Kidney epithelial cell (primary cell): ENCODE measurements around the gene IRF2. TPM values are rescaled to one million over a fixed set of nuclear protein-coding genes. Genes with fewer than 3 reads are reported as not detected.
"Not testable (repeated sequence)": the region's sequence is repeated elsewhere in the genome, so short reads cannot be mapped to it uniquely, and the experiment has no call there.

Experiments used
- DNase-seq: peaks from one replicate; pipeline ENCODE4 v3.0.0-alpha.2; 2010; ENCODE audit warnings: low read depth
- H3K27me3 ChIP-seq: 2 replicates; pipeline ENCODE4 v1.6.0; 2011; ENCODE audit warnings: low read length; ENCODE audit not compliant: control insufficient read depth, insufficient read depth
- H3K36me3 ChIP-seq: 2 replicates; pipeline ENCODE4 v1.5.1; 2011; ENCODE audit warnings: low read length; ENCODE audit not compliant: control insufficient read depth, insufficient read depth
- H3K4me3 ChIP-seq: 2 replicates; pipeline ENCODE4 v1.5.1; 2011; ENCODE audit warnings: low read depth, mild to moderate bottlenecking, control low read depth, low read length
- total RNA-seq: library from RNA; depleted of rRNA; stranded (reverse); fragments of >200 nt; gene quantifications from 2 replicates; pipeline ENCODE4 v1.2.3, GENCODE V29; 2015
- TF ChIP-seq, protein P1 (sequence below): IDR thresholded peaks from 2 replicates; pipeline ENCODE4 v1.5.1; 2011; ENCODE audit warnings: mild to moderate bottlenecking, moderate library complexity, low read length, control low read depth, inconsistent platforms; ENCODE audit not compliant: insufficient read depth, poor library complexity, severe bottlenecking

The IRF2 gene
- total RNA-seq, 1 donor from 2014 or later: 30.4 TPM

DNA sequence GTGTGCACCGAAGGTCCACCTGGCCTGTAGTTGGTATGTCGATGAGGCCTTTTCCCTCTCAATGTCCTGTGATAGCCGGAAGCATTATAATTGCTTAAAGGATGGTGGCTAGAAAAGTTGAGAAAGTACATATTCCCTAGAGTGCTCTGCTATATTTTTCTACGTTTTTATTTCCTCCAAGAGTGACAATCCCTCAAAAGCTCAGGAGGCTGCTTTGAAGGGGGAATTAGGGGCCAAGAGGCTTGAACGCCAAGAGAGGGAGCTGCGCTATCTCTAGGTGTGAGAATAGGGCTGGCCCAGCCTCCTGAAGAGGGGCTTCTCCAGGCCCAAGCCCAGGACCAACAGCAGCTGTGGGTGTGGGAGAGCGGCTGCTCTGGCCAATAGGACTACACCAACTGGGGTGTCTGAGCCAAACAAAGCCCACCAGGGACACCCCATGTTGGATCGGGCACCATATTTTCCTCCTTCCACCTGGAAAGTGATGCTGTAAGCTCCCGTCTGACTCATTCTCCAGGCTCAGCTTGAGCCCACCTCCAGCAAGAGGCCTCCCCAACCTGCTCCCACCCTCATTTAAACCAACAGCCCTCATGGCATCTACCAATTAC lies 124.0 kb downstream of the IRF2 start:
- DNase-seq: no peak
- Histone ChIP-seq H3K27me3 (no peaks in the 10 kb centered on the region), H3K36me3 (no peaks in the 10 kb centered on the region), H3K4me3 (no peak overlapping the region)
- TF ChIP-seq, protein P1, sequence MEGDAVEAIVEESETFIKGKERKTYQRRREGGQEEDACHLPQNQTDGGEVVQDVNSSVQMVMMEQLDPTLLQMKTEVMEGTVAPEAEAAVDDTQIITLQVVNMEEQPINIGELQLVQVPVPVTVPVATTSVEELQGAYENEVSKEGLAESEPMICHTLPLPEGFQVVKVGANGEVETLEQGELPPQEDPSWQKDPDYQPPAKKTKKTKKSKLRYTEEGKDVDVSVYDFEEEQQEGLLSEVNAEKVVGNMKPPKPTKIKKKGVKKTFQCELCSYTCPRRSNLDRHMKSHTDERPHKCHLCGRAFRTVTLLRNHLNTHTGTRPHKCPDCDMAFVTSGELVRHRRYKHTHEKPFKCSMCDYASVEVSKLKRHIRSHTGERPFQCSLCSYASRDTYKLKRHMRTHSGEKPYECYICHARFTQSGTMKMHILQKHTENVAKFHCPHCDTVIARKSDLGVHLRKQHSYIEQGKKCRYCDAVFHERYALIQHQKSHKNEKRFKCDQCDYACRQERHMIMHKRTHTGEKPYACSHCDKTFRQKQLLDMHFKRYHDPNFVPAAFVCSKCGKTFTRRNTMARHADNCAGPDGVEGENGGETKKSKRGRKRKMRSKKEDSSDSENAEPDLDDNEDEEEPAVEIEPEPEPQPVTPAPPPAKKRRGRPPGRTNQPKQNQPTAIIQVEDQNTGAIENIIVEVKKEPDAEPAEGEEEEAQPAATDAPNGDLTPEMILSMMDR: no peak

DNA sequence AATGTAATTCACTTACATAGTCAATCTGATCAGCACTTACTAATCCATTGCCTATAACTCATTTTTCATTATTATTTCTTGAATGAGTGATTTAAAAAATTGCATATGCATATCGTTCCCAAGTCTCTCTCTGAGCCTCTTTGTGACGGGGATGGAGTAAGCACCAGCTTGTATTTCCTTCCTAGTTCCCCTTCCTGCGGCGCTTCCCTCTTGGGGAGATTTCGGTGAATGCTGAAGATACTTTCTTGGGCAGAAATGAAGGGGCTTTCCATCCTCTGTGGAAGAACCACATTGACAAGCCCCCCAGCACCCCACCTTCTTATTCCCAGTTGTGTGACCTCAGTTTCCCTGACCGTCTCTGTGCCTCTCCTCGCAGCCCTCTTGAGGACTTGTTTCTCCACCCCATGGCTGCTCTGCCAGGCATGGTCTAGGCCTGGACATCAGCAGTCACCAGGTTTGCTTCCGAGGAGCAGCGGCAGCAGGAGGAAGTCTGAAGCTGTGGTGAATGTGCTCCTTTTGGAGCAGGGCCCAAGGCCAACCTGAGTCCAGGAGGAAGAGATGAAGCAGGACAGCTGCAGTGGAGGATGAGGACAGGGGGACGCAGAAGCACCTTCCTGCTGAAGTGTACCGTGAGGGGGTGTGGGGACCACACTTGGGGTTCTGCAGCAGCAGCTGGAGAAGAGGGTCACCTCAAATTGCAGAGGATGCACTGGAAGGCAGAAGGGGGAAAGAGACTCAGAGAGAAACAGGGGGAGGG lies 124.9 kb downstream of the IRF2 start:
- TF ChIP-seq, protein P1: no peak
- Histone ChIP-seq H3K36me3 (no peaks in the 10 kb centered on the region), H3K4me3 (no peak overlapping the region), H3K27me3 (no peaks in the 10 kb centered on the region)
- no peak for DNase-seq

DNA sequence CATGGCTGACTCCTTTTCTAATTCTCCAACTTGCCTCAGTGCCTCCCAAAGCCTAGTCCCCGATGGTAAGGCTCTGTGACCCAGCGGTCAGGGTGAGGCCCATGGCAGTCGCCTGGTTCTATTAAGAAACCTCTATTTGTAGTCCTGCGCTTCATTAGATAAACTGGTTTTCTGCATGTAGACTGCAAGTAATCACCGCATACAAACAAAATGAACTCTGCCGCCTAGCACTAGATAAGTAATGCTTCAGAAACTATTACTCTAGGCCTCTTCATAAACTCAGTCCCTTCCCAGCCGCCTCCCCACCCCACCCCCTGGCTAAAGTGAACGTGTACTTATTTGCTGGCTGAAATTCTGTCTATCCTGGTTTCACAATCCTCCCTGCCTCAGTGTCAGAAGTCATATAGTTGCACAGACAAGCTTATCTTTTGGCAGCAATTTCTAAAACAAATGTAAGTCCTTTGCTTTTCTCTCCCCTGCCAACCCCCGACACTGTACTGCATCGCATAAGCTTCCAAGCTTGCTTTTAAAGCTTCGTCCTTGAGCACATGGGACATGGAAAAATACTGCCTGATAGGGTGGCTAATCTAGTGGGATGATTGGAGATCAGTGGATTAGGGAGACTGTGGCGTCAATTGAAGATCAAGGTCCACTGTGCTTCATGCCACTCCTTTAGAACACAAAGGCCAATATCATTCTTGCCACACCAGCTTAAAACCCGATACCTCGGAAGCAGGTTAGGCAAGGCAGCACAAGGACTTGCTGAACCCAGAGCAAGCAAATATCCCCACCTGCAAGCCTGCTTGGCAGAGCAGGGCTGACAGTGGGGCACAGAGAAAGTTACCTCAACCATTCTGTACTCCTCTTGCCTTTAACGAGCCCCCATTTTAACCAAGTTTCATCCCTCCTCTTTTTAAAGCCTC lies 125.8 kb downstream of the IRF2 start:
- Histone ChIP-seq H3K27me3 (no peaks in the 10 kb centered on the region), H3K36me3 (no peaks in the 10 kb centered on the region), H3K4me3 (no peak overlapping the region)
- DNase-seq: no peak
- TF ChIP-seq, protein P1: no peak

DNA sequence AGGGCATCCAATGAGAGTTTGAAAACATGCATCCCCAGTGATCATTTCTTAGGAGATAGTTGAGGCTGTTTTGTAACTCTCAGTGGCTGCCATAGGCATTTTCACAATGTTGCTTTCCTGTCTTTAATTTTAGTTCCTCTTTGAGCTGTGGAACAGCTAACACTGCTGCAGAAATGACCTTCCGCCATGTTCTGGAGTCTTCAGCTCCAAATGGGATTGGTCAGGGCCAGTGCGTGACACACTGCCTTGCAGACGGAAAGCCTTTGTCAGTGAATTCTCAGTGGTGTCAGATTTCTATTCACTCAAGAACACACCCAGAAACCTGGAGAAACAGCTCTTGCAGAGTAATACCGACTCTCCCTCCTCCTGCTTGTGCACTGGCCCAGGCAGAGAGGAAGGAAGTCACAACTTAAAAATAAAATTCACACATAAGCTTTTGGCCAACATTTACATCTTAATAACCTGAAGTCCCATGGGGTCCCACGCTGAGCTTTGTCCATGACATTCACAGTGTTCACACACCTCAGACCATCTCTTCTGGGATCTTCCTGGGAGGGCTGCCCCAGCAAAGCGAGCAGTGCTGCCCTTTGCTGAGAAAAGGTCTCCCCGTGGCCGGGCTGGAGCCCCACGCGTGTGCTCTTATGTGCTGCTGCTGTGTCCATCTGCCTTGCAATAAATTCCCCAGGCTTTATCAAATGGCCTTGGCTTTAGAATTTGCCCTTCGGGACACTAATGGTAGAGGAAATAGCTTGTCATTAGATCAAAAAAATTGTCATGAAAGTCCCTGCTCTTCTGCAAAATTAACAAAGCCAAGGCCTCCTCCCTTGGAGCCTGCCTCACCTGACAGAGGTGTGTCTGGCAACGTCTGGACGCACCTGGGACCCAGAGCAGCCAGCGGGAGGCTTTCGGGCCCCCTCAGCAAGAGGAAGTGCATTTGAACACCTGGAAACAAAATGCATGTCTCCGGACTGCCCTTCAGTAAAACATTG lies 126.8 kb downstream of the IRF2 start:
- Histone ChIP-seq H3K27me3 (no peaks in the 10 kb centered on the region), H3K4me3 (no peak overlapping the region), H3K36me3 (no peaks in the 10 kb centered on the region)
- TF ChIP-seq, protein P1: no peak
- peak; percentile 58 for DNase-seq

DNA sequence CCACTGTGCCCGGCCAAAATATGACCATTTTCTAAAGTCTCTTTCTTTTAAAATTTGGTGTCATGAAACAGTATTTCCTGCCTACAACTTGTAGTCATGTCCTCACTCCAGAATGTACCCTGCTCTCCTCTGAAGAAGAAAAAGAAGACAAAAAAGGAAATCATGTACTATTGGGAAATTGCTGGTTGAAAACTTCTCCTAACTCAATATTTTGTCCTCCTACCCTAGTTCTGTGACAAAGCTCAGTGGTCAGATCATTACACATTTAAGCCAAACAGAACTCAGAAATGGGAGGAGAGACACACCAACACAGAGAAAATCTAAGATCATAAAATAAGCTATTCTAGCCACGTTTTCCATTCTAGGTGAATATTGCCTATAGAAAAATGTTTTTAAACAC lies 127.7 kb downstream of the IRF2 start:
- H3K4me3 ChIP-seq: no peak overlapping the region
- DNase-seq: no peak
- TF ChIP-seq, protein P1: no peak
- H3K27me3 ChIP-seq: no peaks in the 10 kb centered on the region
- no peaks in the 10 kb centered on the region for H3K36me3 ChIP-seq

DNA sequence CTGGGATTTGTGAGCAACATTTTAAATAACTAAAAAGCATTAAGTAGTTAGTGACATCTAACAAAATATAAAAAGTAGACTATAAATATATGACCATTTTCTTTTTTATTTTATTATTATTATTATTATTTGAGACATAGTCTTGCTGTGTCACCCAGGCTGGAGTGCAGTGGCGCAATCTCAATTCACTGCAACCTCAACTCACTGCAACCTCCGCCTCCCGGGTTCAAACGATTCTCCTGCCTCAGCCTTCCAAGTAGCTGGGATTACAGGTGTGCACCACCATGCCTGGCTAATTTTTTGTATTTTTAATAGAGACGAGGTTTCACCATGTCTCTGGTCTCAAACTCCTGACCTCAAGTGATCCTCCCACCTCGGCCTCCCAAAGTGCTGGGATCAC lies 128.1 kb downstream of the IRF2 start:
- H3K4me3 ChIP-seq, DNase-seq, H3K27me3 ChIP-seq, H3K36me3 ChIP-seq: not testable (repeated sequence)
